ENCODE data around the gene CYYR1.

DNA sequence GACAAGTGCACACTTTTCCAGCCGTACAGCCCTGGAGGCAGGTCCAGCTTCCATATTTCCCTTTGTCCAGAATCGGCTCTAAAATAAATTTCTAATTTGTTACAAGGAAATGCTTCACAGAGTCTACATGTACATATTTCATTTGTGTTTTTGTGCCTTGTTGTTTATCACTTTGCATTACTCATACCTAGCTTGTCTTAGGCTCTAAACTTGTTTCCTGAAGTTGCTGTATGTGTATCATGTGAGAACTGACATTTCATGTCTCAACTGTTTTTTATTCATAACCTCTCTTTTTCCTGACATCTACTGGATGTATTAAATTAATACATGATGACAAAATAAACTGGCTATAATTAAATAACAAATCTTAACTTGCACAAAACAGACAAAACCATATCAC is 7.5 kb downstream of the CYYR1 start:
- TF ChIP-seq, protein P1, sequence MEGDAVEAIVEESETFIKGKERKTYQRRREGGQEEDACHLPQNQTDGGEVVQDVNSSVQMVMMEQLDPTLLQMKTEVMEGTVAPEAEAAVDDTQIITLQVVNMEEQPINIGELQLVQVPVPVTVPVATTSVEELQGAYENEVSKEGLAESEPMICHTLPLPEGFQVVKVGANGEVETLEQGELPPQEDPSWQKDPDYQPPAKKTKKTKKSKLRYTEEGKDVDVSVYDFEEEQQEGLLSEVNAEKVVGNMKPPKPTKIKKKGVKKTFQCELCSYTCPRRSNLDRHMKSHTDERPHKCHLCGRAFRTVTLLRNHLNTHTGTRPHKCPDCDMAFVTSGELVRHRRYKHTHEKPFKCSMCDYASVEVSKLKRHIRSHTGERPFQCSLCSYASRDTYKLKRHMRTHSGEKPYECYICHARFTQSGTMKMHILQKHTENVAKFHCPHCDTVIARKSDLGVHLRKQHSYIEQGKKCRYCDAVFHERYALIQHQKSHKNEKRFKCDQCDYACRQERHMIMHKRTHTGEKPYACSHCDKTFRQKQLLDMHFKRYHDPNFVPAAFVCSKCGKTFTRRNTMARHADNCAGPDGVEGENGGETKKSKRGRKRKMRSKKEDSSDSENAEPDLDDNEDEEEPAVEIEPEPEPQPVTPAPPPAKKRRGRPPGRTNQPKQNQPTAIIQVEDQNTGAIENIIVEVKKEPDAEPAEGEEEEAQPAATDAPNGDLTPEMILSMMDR (IDR thresholded peaks at IDR 0.05) = no peak
- TF ChIP-seq POLR2A (IDR thresholded peaks at IDR 0.05) (no peak), POLR2AphosphoS5 (IDR thresholded peaks at IDR 0.05) (no peak)

Measured in suprapubic skin (tissue), 4 donors.